SH-SY5Y (cell line): Measurements from ENCODE around the gene HMX2.

Experiments
- GATA2 ChIP-seq: IDR thresholded peaks from 2 replicates; pipeline ENCODE4 v1.6.1; 2011; ENCODE audit warnings: mild to moderate bottlenecking, low read depth, low read length
- GATA3 ChIP-seq: IDR thresholded peaks from 2 replicates; pipeline ENCODE4 v1.6.1; 2011; ENCODE audit warnings: low read depth, mild to moderate bottlenecking, low read length, moderate library complexity

DNA sequence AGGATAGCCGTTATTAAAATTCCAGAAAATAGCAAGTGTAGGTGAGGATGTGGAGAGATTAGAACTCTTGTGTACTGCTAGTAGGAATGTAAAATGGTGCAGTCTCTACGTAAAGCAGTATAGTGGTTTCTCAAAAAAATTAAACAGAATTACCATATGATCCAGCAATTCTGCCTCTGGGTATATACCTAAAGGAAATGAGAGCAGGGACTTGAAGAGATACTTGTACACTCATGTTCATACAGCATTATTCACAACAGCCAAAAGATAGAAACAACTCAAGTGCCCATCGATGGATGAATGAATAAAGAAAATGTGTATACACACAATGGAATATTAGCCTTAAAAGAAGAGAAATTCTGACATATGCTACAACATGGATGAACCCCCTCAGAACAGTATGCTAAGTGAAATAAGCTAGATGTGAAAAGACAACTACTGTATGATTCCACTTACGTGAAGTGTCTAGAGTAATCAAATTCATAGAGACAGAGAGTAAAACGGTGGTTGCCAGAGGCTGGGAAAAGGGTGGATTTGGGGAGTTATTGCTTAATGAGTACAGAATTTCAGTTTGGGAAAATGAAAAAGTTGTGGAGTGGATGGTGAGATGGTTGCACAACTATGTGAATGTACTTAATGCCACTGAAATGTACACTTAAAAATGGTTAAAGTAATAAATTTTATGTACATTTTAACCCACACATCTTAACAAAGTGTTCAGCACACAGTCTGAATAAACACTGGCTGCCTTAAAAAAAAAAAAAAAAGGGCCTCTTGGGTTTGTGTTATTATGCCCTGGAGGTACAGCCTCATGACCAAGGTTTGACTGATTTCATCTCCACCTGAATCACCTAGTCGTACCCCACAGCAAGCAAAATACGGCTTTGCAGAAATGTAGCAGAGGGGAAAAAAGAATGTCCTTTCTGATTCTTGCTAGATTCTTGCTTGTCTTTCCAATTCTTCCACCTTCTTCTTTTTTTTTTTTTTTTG is 32.5 kb downstream of the HMX2 start:
- TF ChIP-seq GATA2 (no peak), GATA3 (no peak)
